Measurements from ENCODE around the gene RPS18.

GRCh38 chr6:33252759-33253158 lies 19.1 kb upstream of the RPS18 start:
- TF ChIP-seq, protein P1, sequence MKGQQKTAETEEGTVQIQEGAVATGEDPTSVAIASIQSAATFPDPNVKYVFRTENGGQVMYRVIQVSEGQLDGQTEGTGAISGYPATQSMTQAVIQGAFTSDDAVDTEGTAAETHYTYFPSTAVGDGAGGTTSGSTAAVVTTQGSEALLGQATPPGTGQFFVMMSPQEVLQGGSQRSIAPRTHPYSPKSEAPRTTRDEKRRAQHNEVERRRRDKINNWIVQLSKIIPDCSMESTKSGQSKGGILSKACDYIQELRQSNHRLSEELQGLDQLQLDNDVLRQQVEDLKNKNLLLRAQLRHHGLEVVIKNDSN (IDR thresholded peaks at IDR 0.05): no peak
- TF ChIP-seq, protein P2, sequence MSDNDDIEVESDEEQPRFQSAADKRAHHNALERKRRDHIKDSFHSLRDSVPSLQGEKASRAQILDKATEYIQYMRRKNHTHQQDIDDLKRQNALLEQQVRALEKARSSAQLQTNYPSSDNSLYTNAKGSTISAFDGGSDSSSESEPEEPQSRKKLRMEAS (IDR thresholded peaks at IDR 0.05): no peak
- TF ChIP-seq EP300 (IDR thresholded peaks at IDR 0.05; ENCODE audit: borderline replicate concordance) (no peak), TAF1 (IDR thresholded peaks at IDR 0.05; ENCODE audit: low read depth) (no peak)

Measured in Ishikawa (cell line).